GM23338 (cell line): Measurements from ENCODE around the gene NEURL1. TPM values are rescaled to one million over a fixed set of nuclear protein-coding genes. Genes with fewer than 3 reads are reported as not detected.

Source experiments
- ATAC-seq: fragments of 200-7000 bp; cut with Tn5 transposase; 3 replicates; pipeline ENCODE4 v1.9.1; 2020
- DNase-seq: peaks from one replicate; pipeline ENCODE4 v3.0.0-alpha.2; 2015; ENCODE audit warnings: low spot score
- H2AFZ ChIP-seq: fragments of 200-600 bp; sonication (generic); 2 replicates; pipeline ENCODE4 v1.8.0; 2016; ENCODE audit warnings: antibody characterized with exemption, mild to moderate bottlenecking, moderate library complexity
- H3F3A ChIP-seq: fragments of 200-600 bp; sonication (generic); replicated peaks from 2 replicates; pipeline ENCODE4 v1.8.0; 2017; ENCODE audit warnings: antibody characterized with exemption, mixed run types, low read depth
- H3K27ac ChIP-seq: fragments of 200-600 bp; sonication (generic); 2 replicates; pipeline ENCODE4 v1.6.1; 2016; ENCODE audit warnings: low read depth
- H3K27me3 ChIP-seq: fragments of 200-600 bp; sonication (generic); 2 replicates; pipeline ENCODE4 v1.8.0; 2016; ENCODE audit warnings: mild to moderate bottlenecking, mixed run types, moderate library complexity; ENCODE audit not compliant: insufficient read depth
- H3K36me3 ChIP-seq: fragments of 200-600 bp; sonication (generic); 2 replicates; pipeline ENCODE4 v1.8.0; 2016; ENCODE audit warnings: mild to moderate bottlenecking; ENCODE audit not compliant: insufficient read depth
- H3K4me1 ChIP-seq: fragments of 200-600 bp; sonication (generic); 2 replicates; pipeline ENCODE4 v1.8.0; 2016; ENCODE audit warnings: mild to moderate bottlenecking, moderate library complexity; ENCODE audit not compliant: insufficient read depth
- H3K4me2 ChIP-seq: fragments of 200-600 bp; sonication (generic); 2 replicates; pipeline ENCODE4 v1.7.1; 2017; ENCODE audit warnings: mixed run types
- H3K4me3 ChIP-seq: fragments of 200-600 bp; sonication (generic); 2 replicates; pipeline ENCODE4 v1.6.1; 2016; ENCODE audit warnings: mixed run types
- H3K79me2 ChIP-seq: fragments of 200-600 bp; sonication (generic); replicated peaks from 2 replicates; pipeline ENCODE4 v1.8.0; 2017; ENCODE audit warnings: mild to moderate bottlenecking; ENCODE audit not compliant: insufficient read depth
- H3K9me2 ChIP-seq: fragments of 200-600 bp; sonication (generic); 2 replicates; pipeline ENCODE4 v1.8.0; 2017; ENCODE audit not compliant: insufficient read depth
- H4K20me1 ChIP-seq: fragments of 200-600 bp; sonication (generic); replicated peaks from 2 replicates; pipeline ENCODE4 v1.8.0; 2017; ENCODE audit warnings: mild to moderate bottlenecking; ENCODE audit not compliant: insufficient read depth
- H3K27ac Mint-ChIP-seq: 2 replicates; pipeline ENCODE4 v1.8.0; 2020; ENCODE audit warnings: inconsistent platforms, mild to moderate bottlenecking, moderate library complexity, mixed read lengths
- H3K27me3 Mint-ChIP-seq: 3 replicates; pipeline ENCODE4 v1.8.0; 2022; ENCODE audit warnings: low read depth, mild to moderate bottlenecking, moderate library complexity, mixed read lengths, inconsistent platforms; ENCODE audit not compliant: insufficient read depth, poor library complexity
- H3K36me3 Mint-ChIP-seq: 3 replicates; pipeline ENCODE4 v1.8.0; 2021; ENCODE audit warnings: low read depth, mild to moderate bottlenecking, inconsistent platforms, moderate library complexity, mixed read lengths
- H3K4me1 Mint-ChIP-seq: 3 replicates; pipeline ENCODE4 v1.8.0; 2020; ENCODE audit warnings: mild to moderate bottlenecking, inconsistent platforms, mixed read lengths
- H3K4me3 Mint-ChIP-seq: 3 replicates; pipeline ENCODE4 v1.8.0; 2021; ENCODE audit warnings: moderate library complexity, mild to moderate bottlenecking, inconsistent platforms, mixed read lengths
- H3K9me3 Mint-ChIP-seq: 3 replicates; pipeline ENCODE4 v1.8.0; 2020; ENCODE audit warnings: moderate library complexity, mild to moderate bottlenecking, inconsistent platforms, mixed read lengths
- CREB1 ChIP-seq: fragments of 250-450 bp; sonication (Bioruptor Pico); IDR thresholded peaks from 2 replicates; pipeline ENCODE4 v1.5.0; 2020; ENCODE audit warnings: low read depth, mild to moderate bottlenecking, moderate library complexity
- CTCF ChIP-seq, 2 experiments: fragments of 200-600 bp in 1 of 2; sonication (generic) in 1 of 2; conservative IDR thresholded peaks; 2 replicates each; pipeline versions ENCODE4 v1.5.1 to v1.6.1; 2016 to 2017; ENCODE audit warnings: antibody characterized with exemption in 2 of 2, low read depth in 2 of 2, mild to moderate bottlenecking in 2 of 2, moderate library complexity in 1 of 2
- ETS1 ChIP-seq: IDR thresholded peaks from 2 replicates; pipeline ENCODE4 v1.6.1; 2016; ENCODE audit warnings: antibody characterized with exemption
- EZH2 ChIP-seq: fragments of 200-600 bp; sonication (generic); IDR thresholded peaks from one replicate; pipeline ENCODE4 v1.8.0; 2017; ENCODE audit warnings: antibody characterized with exemption, mild to moderate bottlenecking, low read depth; ENCODE audit not compliant: unreplicated experiment
- EZH2phosphoT487 ChIP-seq: fragments of 200-600 bp; sonication (generic); IDR thresholded peaks from one replicate; pipeline ENCODE4 v1.8.1; 2018; ENCODE audit warnings: antibody characterized with exemption; ENCODE audit not compliant: unreplicated experiment
- JUNB ChIP-seq: IDR thresholded peaks from one replicate; pipeline ENCODE4 v1.6.1; 2016; ENCODE audit warnings: antibody characterized with exemption; ENCODE audit not compliant: unreplicated experiment
- NANOG ChIP-seq: IDR thresholded peaks from 2 replicates; pipeline ENCODE4 v1.6.1; 2016; ENCODE audit warnings: antibody characterized with exemption, borderline replicate concordance
- POLR2AphosphoS5 ChIP-seq: IDR thresholded peaks from 2 replicates; pipeline ENCODE4 v1.6.1; 2016; ENCODE audit warnings: antibody characterized with exemption, low read depth
- REST ChIP-seq: IDR thresholded peaks from one replicate; pipeline ENCODE4 v1.6.1; 2018; ENCODE audit warnings: antibody characterized with exemption; ENCODE audit not compliant: unreplicated experiment
- STAT1 ChIP-seq: IDR thresholded peaks from one replicate; pipeline ENCODE4 v1.6.1; 2016; ENCODE audit warnings: antibody characterized with exemption; ENCODE audit not compliant: unreplicated experiment
- ZNF114 ChIP-seq: fragments of 250-450 bp; sonication (Bioruptor Pico); IDR thresholded peaks from 2 replicates; pipeline ENCODE4 v1.5.0; 2020; ENCODE audit warnings: mild to moderate bottlenecking, moderate library complexity
- ZNF331 ChIP-seq: fragments of 250-450 bp; sonication (Bioruptor Pico); IDR thresholded peaks from 2 replicates; pipeline ENCODE4 v1.5.0; 2020; ENCODE audit warnings: low read depth, mild to moderate bottlenecking, moderate library complexity
- ZNF462 ChIP-seq: fragments of 250-450 bp; sonication (Bioruptor Pico); IDR thresholded peaks from 2 replicates; pipeline ENCODE4 v1.5.0; 2020; ENCODE audit warnings: mild to moderate bottlenecking, moderate library complexity
- polyA plus RNA-seq: library from polyadenylated mRNA; unstranded; fragments of >200 nt; fragmentation: Nextera tagmentation; extraction: Ambion mirVana; gene quantifications from 2 replicates; pipeline ENCODE4 v1.2.1, GENCODE V29; 2016
- total RNA-seq: library from RNA; depleted of rRNA; stranded (reverse); fragments of >200 nt; shearing (Covaris generic); gene quantifications from 2 replicates; pipeline ENCODE4 v1.2.3, GENCODE V29; 2014

NEURL1 gene
- total and polyA plus RNA-seq, 2 experiments from 2014 or later = 0.82 to 1.1 TPM

- H3K4me1 Mint-ChIP-seq = peaks cover 4% of the 10 kb centered on the region; the same call in 2 of the 3 replicates
- DNase-seq (no peak), ATAC-seq (no peak)
- Histone ChIP-seq H3K36me3 (no peaks in the 10 kb centered on the region), H3K79me2 (no peaks in the 10 kb centered on the region), H3K4me1 (no peaks in the 10 kb centered on the region), H3K4me2 (no peak overlapping the region), H3K4me3 (no peak overlapping the region), H3F3A (no peaks in the 10 kb centered on the region), H3K9me2 (no peaks in the 10 kb centered on the region), H3K27ac (no peak overlapping the region), H4K20me1 (no peaks in the 10 kb centered on the region), H2AFZ (no peak overlapping the region), H3K27me3 (peaks cover 20% of the 10 kb centered on the region)
- no peaks in the 10 kb centered on the region for H3K36me3 Mint-ChIP-seq
- no peaks in the 10 kb centered on the region; the same call in 2 of the 3 replicates for H3K9me3 Mint-ChIP-seq
- peaks cover 4% of the 10 kb centered on the region for H3K27me3 Mint-ChIP-seq
- H3K4me3 Mint-ChIP-seq = no peak overlapping the region
- no peak overlapping the region for H3K27ac Mint-ChIP-seq
- TF ChIP-seq ZNF331 (no peak), NANOG (no peak), CREB1 (CRISPR knock-in tag) (no peak), EZH2phosphoT487 (no peak), EZH2 (no peak), ZNF114 (no peak), CTCF (conservative IDR thresholded peaks at IDR 0.05; ENCODE audit: low read depth in 2 of 2) (no peak), STAT1 (no peak), POLR2AphosphoS5 (no peak), ETS1 (no peak), REST (no peak), ZNF462 (CRISPR knock-in tag) (no peak), JUNB (no peak)
These were observed 7.0 kb downstream of the NEURL1 start for GRCh38 chr10:103500481-103500880.
